AG09309 (cell line): ENCODE results near the gene GIPC2.

Source experiments
- DNase-seq: peaks from one replicate; pipeline ENCODE4 v3.0.0-alpha.2; 2010; ENCODE audit warnings: low read depth
- H3K4me3 ChIP-seq: 2 replicates; pipeline ENCODE4 v1.5.1; 2011; ENCODE audit warnings: mild to moderate bottlenecking, low read depth, low read length, moderate library complexity; ENCODE audit not compliant: control insufficient read depth
- CTCF ChIP-seq: IDR thresholded peaks from 2 replicates; pipeline ENCODE4 v1.5.1; 2011; ENCODE audit warnings: mild to moderate bottlenecking, low read depth, low read length, inconsistent platforms; ENCODE audit not compliant: insufficient read depth, control insufficient read depth; ENCODE audit errors: missing control alignments

GIPC2 gene

GRCh38 chr1:78132174-78132947 lies 86.6 kb downstream of the GIPC2 start:
- no peak for DNase-seq
- no peak overlapping the region for H3K4me3 ChIP-seq
- TF ChIP-seq CTCF: no peak

GRCh38 chr1:78132948-78133322 lies 87.2 kb downstream of the GIPC2 start:
- no peak for DNase-seq
- TF ChIP-seq CTCF: no peak
- H3K4me3 ChIP-seq: no peak overlapping the region

- H3K4me3 ChIP-seq: no peak overlapping the region
- no peak for TF ChIP-seq CTCF
- DNase-seq: no peak
These were observed 90.9 kb downstream of the GIPC2 start for GRCh38 chr1:78136680-78137079.

- DNase-seq: no peak
- TF ChIP-seq CTCF: no peak
- H3K4me3 ChIP-seq: no peak overlapping the region
These were observed 95.9 kb downstream of the GIPC2 start for GRCh38 chr1:78141531-78142231.

GRCh38 chr1:78142736-78143135 lies 97.0 kb downstream of the GIPC2 start:
- no peak overlapping the region for H3K4me3 ChIP-seq
- TF ChIP-seq CTCF: no peak
- DNase-seq: no peak

- H3K4me3 ChIP-seq: no peak overlapping the region
- TF ChIP-seq CTCF: no peak
- DNase-seq: no peak
These were observed 97.4 kb downstream of the GIPC2 start for GRCh38 chr1:78143152-78143551.
